Retinal pigment epithelial cell (primary cell): Measurements from ENCODE around the gene ACE2.
"Not testable (repeated sequence)": the region's sequence is repeated elsewhere in the genome, so short reads cannot be mapped to it uniquely, and the experiment has no call there.

ENCODE experiments used
- DNase-seq: peaks from one replicate; pipeline ENCODE4 v3.0.0-alpha.2; 2010; ENCODE audit warnings: low read depth
- H3K4me3 ChIP-seq: 2 replicates; pipeline ENCODE4 v1.5.1; 2011; ENCODE audit warnings: mild to moderate bottlenecking, low read length, control low read depth, moderate library complexity
- CTCF ChIP-seq: conservative IDR thresholded peaks from 2 replicates; pipeline ENCODE4 v1.5.1; 2011; ENCODE audit warnings: low read depth, low read length, control low read depth, inconsistent platforms

The ACE2 gene

GRCh38 chrX:15600745-15601144, at the start of gene ACE2:
TSS of gene ACE2 (minus strand) at chrX:15600960. CDS start at chrX:15600911, 49 bp downstream.
- TF ChIP-seq CTCF: no peak
- no peak for DNase-seq

GRCh38 chrX:15647510-15647909, 46.8 kb upstream of the ACE2 start:
- not testable (repeated sequence) for DNase-seq, H3K4me3 ChIP-seq

More at GRCh38 chrX:15600745-15601144, at the start of gene ACE2:
- H3K4me3 ChIP-seq: no peak within 1 kb of the TSS

- DNase-seq: no peak
- H3K4me3 ChIP-seq: no peak overlapping the region
- TF ChIP-seq CTCF: no peak
Observed at GRCh38 chrX:15646543-15646942, 45.8 kb upstream of the ACE2 start.

GRCh38 chrX:15646031-15646430, 45.3 kb upstream of the ACE2 start:
- no peak for TF ChIP-seq CTCF
- no peak overlapping the region for H3K4me3 ChIP-seq
- DNase-seq: no peak

- TF ChIP-seq CTCF: no peak
- DNase-seq: no peak
- H3K4me3 ChIP-seq: no peak overlapping the region
Observed at GRCh38 chrX:15645266-15645665, 44.5 kb upstream of the ACE2 start.

GRCh38 chrX:15644560-15644872, 43.8 kb upstream of the ACE2 start:
- no peak overlapping the region for H3K4me3 ChIP-seq
- no peak for TF ChIP-seq CTCF
- no peak for DNase-seq

GRCh38 chrX:15643786-15644559, 43.2 kb upstream of the ACE2 start:
- DNase-seq: no peak
- TF ChIP-seq CTCF: no peak

More at GRCh38 chrX:15643786-15644559, 43.2 kb upstream of the ACE2 start:
- no peak overlapping the region for H3K4me3 ChIP-seq
